NCI-H226 (cell line): Measurements from ENCODE around the gene TMEM272.
A peak's percentile ranks its signal among the peaks of the same experiment; 100 is the strongest.

ENCODE experiments used
- DNase-seq: peaks from one replicate; pipeline ENCODE4 v3.0.0-alpha.2; 2015

The TMEM272 gene

GRCh38 chr13:51844862-51845573, at the start of gene TMEM272:
Gene TMEM272, minus strand, starts transcription at chr13:51845177. Its CDS starts 6,647 bp downstream, at chr13:51838530.
- peak; percentile 23 for DNase-seq

- peak; percentile 70 for DNase-seq
Measured at GRCh38 chr13:51894239-51894638, 49.3 kb upstream of the TMEM272 start.

GRCh38 chr13:51892657-51893056, 47.7 kb upstream of the TMEM272 start:
- DNase-seq: no peak

- no peak for DNase-seq
Measured at GRCh38 chr13:51887468-51887867, 42.5 kb upstream of the TMEM272 start.

- DNase-seq: no peak
Measured at GRCh38 chr13:51885651-51886050, 40.7 kb upstream of the TMEM272 start.

- DNase-seq: no peak
Measured at GRCh38 chr13:51883226-51883600, 38.2 kb upstream of the TMEM272 start.

GRCh38 chr13:51882570-51883225, 37.7 kb upstream of the TMEM272 start:
- DNase-seq: no peak

- DNase-seq: no peak
Measured at GRCh38 chr13:51881296-51881695, 36.3 kb upstream of the TMEM272 start.

- DNase-seq: no peak
Measured at GRCh38 chr13:51879133-51879532, 34.2 kb upstream of the TMEM272 start.

GRCh38 chr13:51874651-51875050, 29.7 kb upstream of the TMEM272 start:
- no peak for DNase-seq

- DNase-seq: no peak
Measured at GRCh38 chr13:51873837-51874236, 28.9 kb upstream of the TMEM272 start.

GRCh38 chr13:51873117-51873798, 28.3 kb upstream of the TMEM272 start:
- DNase-seq: no peak

- no peak for DNase-seq
Measured at GRCh38 chr13:51870616-51871015, 25.6 kb upstream of the TMEM272 start.

- no peak for DNase-seq
Measured at GRCh38 chr13:51869916-51870315, 24.9 kb upstream of the TMEM272 start.

- DNase-seq: no peak
Measured at GRCh38 chr13:51867062-51867461, 22.1 kb upstream of the TMEM272 start.

- no peak for DNase-seq
Measured at GRCh38 chr13:51865838-51866237, 20.9 kb upstream of the TMEM272 start.

GRCh38 chr13:51862957-51863356, 18.0 kb upstream of the TMEM272 start:
- no peak for DNase-seq

GRCh38 chr13:51861723-51862300, 16.8 kb upstream of the TMEM272 start, which contains the start of gene CCDC70:
Gene CCDC70, plus strand, starts transcription at chr13:51861969. Its CDS starts 3,443 bp downstream, at chr13:51865412.
- DNase-seq: peak; percentile 39

GRCh38 chr13:51858433-51859247, 13.7 kb upstream of the TMEM272 start:
- no peak for DNase-seq

GRCh38 chr13:51856998-51857397, 12.0 kb upstream of the TMEM272 start:
- DNase-seq: no peak

GRCh38 chr13:51856027-51856736, 11.2 kb upstream of the TMEM272 start:
- DNase-seq: peak; percentile 11
